MM.1S (cell line): Measurements from ENCODE around the gene GRK3.

Source experiments
- DNase-seq: peaks from one replicate; pipeline ENCODE4 v3.0.0-alpha.2; 2015
- H2AFZ ChIP-seq: fragments of 300-600 bp; sonication (generic); 2 replicates; pipeline ENCODE4 v1.6.0; 2016; ENCODE audit warnings: antibody characterized with exemption, low read length
- H3F3A ChIP-seq: fragments of 300-600 bp; sonication (generic); 2 replicates; pipeline ENCODE4 v1.6.1; 2016; ENCODE audit warnings: mild to moderate bottlenecking, antibody characterized with exemption, low read length, moderate library complexity, mixed read lengths; ENCODE audit not compliant: insufficient read depth
- H3K27ac ChIP-seq: fragments of 300-600 bp; sonication (generic); 2 replicates; pipeline ENCODE4 v1.5.1; 2016; ENCODE audit warnings: mild to moderate bottlenecking, low read length
- H3K27me3 ChIP-seq: fragments of 300-600 bp; sonication (generic); replicated peaks from 2 replicates; pipeline ENCODE4 v1.6.0; 2016; ENCODE audit warnings: low read length; ENCODE audit not compliant: insufficient read depth
- H3K36me3 ChIP-seq: fragments of 300-600 bp; sonication (generic); replicated peaks from 2 replicates; pipeline ENCODE4 v1.6.1; 2016; ENCODE audit warnings: mild to moderate bottlenecking, low read length, mixed read lengths; ENCODE audit not compliant: insufficient read depth
- H3K4me1 ChIP-seq: fragments of 300-600 bp; sonication (generic); 2 replicates; pipeline ENCODE4 v1.6.1; 2016; ENCODE audit warnings: low read length, mixed read lengths
- H3K4me2 ChIP-seq: fragments of 300-600 bp; sonication (generic); 2 replicates; pipeline ENCODE4 v1.6.0; 2016; ENCODE audit warnings: low read depth, low read length
- H3K4me3 ChIP-seq: fragments of 300-600 bp; sonication (generic); 2 replicates; pipeline ENCODE4 v1.5.1; 2016; ENCODE audit warnings: low read length, mixed read lengths
- H3K79me2 ChIP-seq: fragments of 300-600 bp; sonication (generic); 2 replicates; pipeline ENCODE4 v1.6.1; 2016; ENCODE audit warnings: mixed run types, low read length, mixed read lengths
- H3K9ac ChIP-seq: fragments of 300-600 bp; sonication (generic); 2 replicates; pipeline ENCODE4 v1.6.1; 2016; ENCODE audit warnings: low read length, mixed read lengths
- H3K9me2 ChIP-seq: fragments of 300-600 bp; sonication (generic); replicated peaks from 2 replicates; pipeline ENCODE4 v1.6.1; 2016; ENCODE audit warnings: mild to moderate bottlenecking, low read length, mixed read lengths; ENCODE audit not compliant: insufficient read depth
- H3K9me3 ChIP-seq: fragments of 300-600 bp; sonication (generic); replicated peaks from 2 replicates; pipeline ENCODE4 v1.6.1; 2016; ENCODE audit warnings: mild to moderate bottlenecking, low read length, mixed read lengths; ENCODE audit not compliant: insufficient read depth
- H4K20me1 ChIP-seq: fragments of 300-600 bp; sonication (generic); 2 replicates; pipeline ENCODE4 v1.6.1; 2016; ENCODE audit warnings: mild to moderate bottlenecking, low read length, moderate library complexity, mixed read lengths; ENCODE audit not compliant: insufficient read depth
- EZH2 ChIP-seq: fragments of 300-600 bp; sonication (generic); optimal IDR thresholded peaks from 2 replicates; pipeline ENCODE3; 2017; ENCODE audit warnings: low read depth, mild to moderate bottlenecking, antibody characterized with exemption, low read length, mixed read lengths
- EZH2phosphoT487 ChIP-seq: fragments of 300-600 bp; sonication (generic); IDR thresholded peaks from 2 replicates; pipeline ENCODE4 v1.6.1; 2018; ENCODE audit warnings: antibody characterized with exemption, low read length
- TF ChIP-seq, protein P1 (sequence below): fragments of 300-600 bp; sonication (generic); IDR thresholded peaks from 2 replicates; pipeline ENCODE4 v1.5.1; 2016; ENCODE audit warnings: antibody characterized with exemption, low read length, mixed read lengths

Gene GRK3

DNA sequence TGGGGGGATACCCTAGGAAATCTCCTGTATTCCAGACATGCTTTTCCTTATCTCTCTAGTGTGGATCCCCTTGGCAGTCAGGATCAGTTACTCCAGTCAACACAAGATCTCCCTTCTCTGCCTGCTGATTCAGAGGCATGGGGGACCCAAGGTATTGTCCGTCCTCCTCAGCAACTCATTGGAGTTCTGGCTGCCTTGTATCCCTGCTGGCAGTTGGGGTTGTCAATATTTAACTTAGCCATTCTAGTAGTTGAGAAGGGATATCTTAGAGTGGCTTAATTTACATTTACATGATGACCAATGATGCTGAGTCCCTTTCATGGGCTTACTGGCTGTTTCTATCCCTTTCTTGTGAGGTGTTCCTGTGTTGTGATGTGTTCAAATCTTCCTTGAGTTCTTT is 74.2 kb downstream of the GRK3 start:
- Histone ChIP-seq H3K36me3 (no peaks in the 10 kb centered on the region), H3K9ac (no peak overlapping the region), H4K20me1 (no peaks in the 10 kb centered on the region), H3K9me2 (no peaks in the 10 kb centered on the region), H3K9me3 (no peaks in the 10 kb centered on the region), H2AFZ (no peak overlapping the region), H3K4me1 (no peaks in the 10 kb centered on the region), H3K27me3 (no peaks in the 10 kb centered on the region), H3K27ac (no peak overlapping the region), H3K79me2 (no peaks in the 10 kb centered on the region), H3K4me2 (no peak overlapping the region), H3F3A (no peaks in the 10 kb centered on the region), H3K4me3 (no peak overlapping the region)
- TF ChIP-seq EZH2 (no peak), EZH2phosphoT487 (no peak)
- TF ChIP-seq, protein P1, sequence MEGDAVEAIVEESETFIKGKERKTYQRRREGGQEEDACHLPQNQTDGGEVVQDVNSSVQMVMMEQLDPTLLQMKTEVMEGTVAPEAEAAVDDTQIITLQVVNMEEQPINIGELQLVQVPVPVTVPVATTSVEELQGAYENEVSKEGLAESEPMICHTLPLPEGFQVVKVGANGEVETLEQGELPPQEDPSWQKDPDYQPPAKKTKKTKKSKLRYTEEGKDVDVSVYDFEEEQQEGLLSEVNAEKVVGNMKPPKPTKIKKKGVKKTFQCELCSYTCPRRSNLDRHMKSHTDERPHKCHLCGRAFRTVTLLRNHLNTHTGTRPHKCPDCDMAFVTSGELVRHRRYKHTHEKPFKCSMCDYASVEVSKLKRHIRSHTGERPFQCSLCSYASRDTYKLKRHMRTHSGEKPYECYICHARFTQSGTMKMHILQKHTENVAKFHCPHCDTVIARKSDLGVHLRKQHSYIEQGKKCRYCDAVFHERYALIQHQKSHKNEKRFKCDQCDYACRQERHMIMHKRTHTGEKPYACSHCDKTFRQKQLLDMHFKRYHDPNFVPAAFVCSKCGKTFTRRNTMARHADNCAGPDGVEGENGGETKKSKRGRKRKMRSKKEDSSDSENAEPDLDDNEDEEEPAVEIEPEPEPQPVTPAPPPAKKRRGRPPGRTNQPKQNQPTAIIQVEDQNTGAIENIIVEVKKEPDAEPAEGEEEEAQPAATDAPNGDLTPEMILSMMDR = no peak
- no peak for DNase-seq

- Histone ChIP-seq H3K36me3 (no peaks in the 10 kb centered on the region), H3K9me3 (no peaks in the 10 kb centered on the region), H3K79me2 (no peaks in the 10 kb centered on the region), H3K9ac (no peak overlapping the region), H3K9me2 (no peaks in the 10 kb centered on the region), H3K27me3 (no peaks in the 10 kb centered on the region), H4K20me1 (no peaks in the 10 kb centered on the region), H3K4me2 (no peak overlapping the region), H2AFZ (no peak overlapping the region), H3K4me3 (no peak overlapping the region), H3F3A (no peaks in the 10 kb centered on the region), H3K27ac (no peak overlapping the region), H3K4me1 (no peaks in the 10 kb centered on the region)
- TF ChIP-seq EZH2phosphoT487 = no peak
- TF ChIP-seq, protein P1 = no peak
- no peak for TF ChIP-seq EZH2
- no peak for DNase-seq
Measured at GRCh38 chr22:25641650-25642049, 77.2 kb downstream of the GRK3 start.

- no peak overlapping the region for H3K9ac ChIP-seq
- DNase-seq = no peak
- TF ChIP-seq EZH2 = no peak
- TF ChIP-seq EZH2phosphoT487 = no peak
- TF ChIP-seq, protein P1 = no peak
- no peaks in the 10 kb centered on the region for H3K4me1 ChIP-seq
- H3K9me3 ChIP-seq = no peaks in the 10 kb centered on the region
- no peaks in the 10 kb centered on the region for H3K27me3 ChIP-seq
- no peak overlapping the region for H3K4me2 ChIP-seq
- H3K4me3 ChIP-seq = no peak overlapping the region
- H3K36me3 ChIP-seq = no peaks in the 10 kb centered on the region
- H4K20me1 ChIP-seq = no peaks in the 10 kb centered on the region
- H3K79me2 ChIP-seq = no peaks in the 10 kb centered on the region
- no peak overlapping the region for H2AFZ ChIP-seq
- H3K27ac ChIP-seq = no peak overlapping the region
- H3K9me2 ChIP-seq = no peaks in the 10 kb centered on the region
- no peaks in the 10 kb centered on the region for H3F3A ChIP-seq
Measured at GRCh38 chr22:25643232-25644000, 78.9 kb downstream of the GRK3 start.
